GM19023 (cell line): ENCODE results near the gene ABCC6.

ENCODE experiments used
- ATAC-seq: cut with Tn5 transposase; IDR thresholded peaks from one replicate; pipeline ENCODE4 v1.9.1; 2021; ENCODE audit warnings: mild to moderate bottlenecking, moderate library complexity; ENCODE audit not compliant: unreplicated experiment

ABCC6 gene

DNA sequence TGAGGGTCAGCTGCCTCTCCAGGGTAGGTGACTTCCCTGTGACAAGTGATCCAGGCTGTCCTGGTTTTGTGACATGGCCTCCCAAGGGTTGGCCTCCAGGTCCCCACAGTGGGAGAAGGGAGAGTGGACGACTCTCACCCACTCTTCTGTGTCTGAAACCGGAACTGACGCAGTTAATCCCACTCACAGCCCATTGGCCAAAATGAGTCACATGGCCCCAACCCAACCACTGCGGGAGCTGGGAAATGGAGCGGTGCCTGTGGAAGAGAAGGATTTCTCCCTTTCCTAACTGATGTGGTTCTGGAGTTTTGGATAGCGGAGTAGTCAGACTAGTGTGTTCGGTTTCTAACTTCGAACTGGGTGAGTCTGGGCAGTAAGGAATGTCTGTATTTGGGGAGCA, 79.4 kb downstream of the ABCC6 start:
- no peak for ATAC-seq

DNA sequence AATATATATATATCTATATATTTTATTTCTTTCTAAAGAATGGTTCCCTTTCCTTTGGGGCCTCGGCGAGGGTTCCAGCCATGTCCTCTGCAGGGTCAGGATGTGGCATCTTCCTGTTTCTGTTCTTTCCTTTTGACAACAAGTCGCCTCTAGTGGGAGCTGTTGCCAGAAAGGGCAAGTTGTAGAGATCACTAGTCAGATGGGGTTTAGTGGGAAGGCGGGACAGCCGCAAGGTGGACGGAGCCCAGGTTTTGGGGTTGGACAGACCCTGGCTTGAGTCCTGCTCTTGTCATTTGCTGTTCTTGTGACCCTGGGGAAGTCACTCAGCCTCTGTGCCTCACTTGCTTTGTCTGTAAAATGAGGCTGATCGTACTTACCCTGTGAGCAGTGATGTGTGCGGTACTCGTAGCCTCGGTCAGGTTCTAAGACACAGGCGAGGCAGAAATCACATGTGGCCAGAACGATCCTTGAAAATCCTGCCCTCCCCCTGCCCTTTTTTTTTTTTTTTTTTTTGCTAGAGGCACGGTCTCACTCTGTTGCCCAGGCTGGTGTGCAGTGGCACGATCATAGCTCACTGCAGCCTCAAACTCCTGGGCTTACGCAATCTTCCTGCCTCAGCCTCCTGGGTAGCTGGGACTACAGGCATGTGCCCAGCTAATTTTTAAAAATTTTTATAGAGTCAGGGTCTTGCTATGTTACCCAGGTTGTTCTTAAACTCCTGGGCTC, 80.1 kb downstream of the ABCC6 start:
- no peak for ATAC-seq

DNA sequence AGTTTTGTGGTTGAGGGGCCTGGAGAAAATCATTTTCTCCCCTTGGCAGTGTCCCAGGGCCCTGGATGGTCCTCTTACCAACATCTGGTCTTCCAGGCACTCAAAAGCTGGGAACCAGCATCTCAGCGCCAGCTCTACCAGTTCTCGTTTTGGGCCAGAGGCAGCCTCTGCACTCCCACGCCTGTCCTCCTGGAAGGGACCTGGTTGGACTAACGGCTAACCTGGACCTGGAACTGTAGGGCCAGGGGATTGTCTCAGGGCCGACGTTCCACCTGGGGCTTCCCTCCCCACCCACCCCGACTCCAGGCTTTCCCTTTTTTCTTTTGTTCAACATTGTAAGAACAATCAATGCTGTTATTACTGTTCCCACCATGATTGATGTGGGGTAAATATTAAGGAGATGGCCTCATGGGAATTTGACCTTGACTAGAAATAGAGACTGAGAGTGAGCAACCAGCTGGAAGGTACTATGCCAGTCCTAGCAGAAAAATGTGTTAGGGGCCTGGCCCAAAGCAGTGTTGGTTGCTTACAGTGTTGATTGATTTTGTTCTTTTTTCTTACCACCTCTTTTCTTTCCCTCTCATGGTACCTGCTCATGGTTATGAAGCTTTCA, 81.4 kb downstream of the ABCC6 start:
- no peak for ATAC-seq

- ATAC-seq: no peak
Observed at GRCh38 chr16:16141141-16141540, 82.2 kb downstream of the ABCC6 start.

DNA sequence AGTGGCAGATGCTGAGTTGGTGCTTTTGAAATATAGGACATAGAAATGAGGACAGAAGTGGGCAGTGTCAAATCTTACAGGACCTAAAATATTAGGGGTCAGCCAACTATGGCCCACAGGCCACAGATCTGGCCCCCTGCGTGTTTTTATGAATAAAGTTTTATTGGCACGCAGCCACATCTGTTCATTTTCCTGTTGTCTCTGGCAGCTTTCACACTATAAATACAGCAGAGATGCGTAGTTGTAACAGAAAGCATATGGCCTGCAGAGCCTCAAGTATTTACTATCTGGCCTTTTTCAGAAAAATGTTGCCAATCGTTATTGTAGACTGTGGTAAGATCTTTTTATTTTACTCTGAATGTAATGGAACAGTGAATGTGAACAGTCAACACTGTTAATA, 82.8 kb downstream of the ABCC6 start:
- ATAC-seq: no peak

GRCh38 chr16:16139806-16140205, 83.5 kb downstream of the ABCC6 start:
- ATAC-seq: no peak

GRCh38 chr16:16139061-16139460, 84.2 kb downstream of the ABCC6 start:
- ATAC-seq: no peak

- ATAC-seq: no peak
Observed at GRCh38 chr16:16138034-16138635, 85.2 kb downstream of the ABCC6 start.

DNA sequence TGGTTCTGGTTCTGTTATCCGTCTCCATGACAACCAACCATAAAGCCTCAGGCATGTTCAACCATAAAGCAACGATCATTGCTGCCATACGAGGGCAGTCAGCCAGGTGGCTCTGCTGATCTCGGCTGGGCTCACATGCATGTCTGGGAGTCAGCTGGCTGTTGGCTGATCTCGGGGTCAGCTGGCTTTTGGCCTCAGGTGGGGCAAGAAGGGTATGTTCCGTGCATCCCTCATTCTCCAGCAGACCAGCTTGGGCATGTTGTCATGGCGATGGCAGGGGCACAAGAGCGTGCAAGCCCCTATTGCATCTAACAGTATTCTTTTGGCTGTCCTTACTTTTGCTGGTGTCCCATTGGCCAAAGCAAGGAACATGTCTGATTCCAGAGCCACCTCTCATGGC, 86.2 kb downstream of the ABCC6 start:
- no peak for ATAC-seq

DNA sequence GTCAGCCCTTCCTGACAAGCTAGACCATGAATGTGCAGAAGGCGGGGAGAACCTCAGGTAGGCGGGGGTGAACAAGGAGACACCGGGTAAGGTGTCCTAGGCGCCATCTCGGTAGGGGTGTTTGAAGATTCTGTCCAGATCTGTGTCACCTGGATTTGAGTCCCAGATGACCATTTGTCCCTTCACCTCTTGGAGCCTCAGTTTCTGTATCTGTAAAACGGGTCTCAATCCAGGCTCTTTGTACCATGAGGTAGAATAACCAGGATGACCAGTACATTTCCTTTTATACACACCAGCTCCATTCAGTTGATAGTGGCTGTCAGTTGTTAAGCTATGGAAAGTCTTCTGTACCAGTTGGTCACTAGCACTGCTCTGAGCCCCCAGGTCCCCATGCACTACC, 86.7 kb downstream of the ABCC6 start:
- ATAC-seq: no peak

DNA sequence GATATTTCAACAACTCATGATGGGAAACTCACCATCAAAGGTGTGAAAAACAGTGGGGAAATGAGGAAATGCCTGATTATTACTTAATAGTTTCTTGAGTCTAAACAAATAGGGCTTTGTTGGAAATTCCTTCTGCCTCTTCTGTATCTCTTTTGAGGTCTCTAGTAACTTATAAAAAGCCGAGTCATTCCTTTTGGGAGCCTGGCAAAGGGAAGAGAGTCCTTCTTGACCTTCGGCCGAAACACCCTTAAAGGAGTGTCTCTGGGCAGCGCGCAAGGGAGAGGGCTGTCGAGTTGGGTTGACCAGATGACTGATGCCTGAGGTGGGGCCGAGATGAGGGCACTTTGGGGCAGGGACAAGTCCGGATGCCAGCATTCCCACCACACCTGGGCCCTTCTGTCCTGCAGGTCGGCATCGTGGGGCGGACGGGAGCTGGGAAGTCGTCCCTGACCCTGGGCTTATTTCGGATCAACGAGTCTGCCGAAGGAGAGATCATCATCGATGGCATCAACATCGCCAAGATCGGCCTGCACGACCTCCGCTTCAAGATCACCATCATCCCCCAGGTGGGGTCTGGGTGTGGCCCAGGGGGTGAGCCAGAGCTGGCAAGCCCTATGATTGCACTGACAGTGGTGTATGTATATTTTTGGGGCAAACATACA, 89.2 kb downstream of the ABCC6 start:
- no peak for ATAC-seq

- ATAC-seq: no peak
Observed at GRCh38 chr16:16131659-16132058, 91.6 kb downstream of the ABCC6 start.

DNA sequence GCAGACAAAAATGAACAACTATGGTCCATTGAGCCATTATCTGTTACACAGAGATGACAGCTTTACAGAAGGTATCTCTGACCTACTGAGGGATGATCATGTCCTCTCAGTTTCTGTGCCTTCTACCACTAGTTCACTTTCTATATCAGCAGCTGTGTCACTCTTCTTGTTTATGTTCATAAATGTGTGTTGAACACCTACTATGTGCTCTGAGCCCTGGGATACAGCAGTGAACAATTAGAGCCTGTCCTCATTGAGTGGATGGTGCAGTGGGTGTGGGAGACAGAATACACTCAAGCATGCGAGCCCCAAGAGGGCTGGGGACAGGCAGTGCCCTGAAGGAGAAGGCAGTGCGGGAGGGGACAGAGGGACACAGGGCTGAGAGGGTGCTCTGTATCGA, 92.1 kb downstream of the ABCC6 start:
- no peak for ATAC-seq

DNA sequence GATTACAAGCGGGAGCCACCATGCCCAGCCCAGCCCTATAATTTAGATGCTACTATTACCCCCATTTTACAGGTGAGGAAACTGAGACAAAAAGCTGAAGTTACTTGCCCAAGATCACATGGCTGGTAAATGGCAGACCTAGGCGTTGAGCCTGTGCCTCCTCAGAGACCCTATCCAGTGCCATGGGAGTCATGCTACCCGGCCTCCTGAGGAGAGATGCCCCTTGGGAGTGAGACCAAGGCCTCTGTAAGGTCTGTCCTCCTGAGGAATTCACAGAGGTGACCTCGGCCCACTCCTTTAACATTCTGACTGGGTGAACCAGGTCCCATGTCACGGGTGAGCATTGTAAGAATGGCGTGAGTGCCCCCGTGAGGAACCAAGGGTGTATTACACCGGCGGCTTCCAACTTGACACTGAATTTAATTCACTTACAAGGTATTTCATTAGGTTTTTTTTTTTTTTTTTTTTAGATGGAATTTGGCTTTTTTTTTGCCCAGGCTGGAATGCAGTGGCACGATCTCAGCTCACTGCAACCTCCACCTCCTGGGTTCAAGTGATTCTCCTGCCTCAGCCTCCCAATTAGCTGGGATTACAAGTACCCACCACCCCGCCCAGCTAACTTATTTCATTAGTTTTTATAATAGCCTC, 95.7 kb downstream of the ABCC6 start:
- ATAC-seq: no peak

DNA sequence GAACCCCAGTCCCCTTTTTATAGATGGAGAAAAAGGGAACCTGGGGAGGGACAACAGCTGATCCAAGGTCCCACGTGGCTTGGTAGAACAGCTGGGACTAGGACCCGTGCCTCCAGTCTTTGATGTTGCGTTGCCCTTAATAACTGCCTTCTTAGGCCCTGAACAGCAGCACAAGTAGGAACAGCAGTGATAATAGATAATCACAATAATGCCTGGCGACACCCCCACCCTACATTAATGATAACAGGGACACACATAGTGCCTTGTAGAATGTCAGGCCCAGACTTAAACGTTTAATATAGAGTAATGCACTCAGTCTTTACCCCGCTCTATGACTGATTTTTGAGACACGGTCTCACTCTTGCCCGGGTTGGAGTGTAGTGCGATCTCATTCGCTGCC, 96.4 kb downstream of the ABCC6 start:
- ATAC-seq: no peak

- ATAC-seq: no peak
Observed at GRCh38 chr16:16124974-16125373, 98.3 kb downstream of the ABCC6 start.

DNA sequence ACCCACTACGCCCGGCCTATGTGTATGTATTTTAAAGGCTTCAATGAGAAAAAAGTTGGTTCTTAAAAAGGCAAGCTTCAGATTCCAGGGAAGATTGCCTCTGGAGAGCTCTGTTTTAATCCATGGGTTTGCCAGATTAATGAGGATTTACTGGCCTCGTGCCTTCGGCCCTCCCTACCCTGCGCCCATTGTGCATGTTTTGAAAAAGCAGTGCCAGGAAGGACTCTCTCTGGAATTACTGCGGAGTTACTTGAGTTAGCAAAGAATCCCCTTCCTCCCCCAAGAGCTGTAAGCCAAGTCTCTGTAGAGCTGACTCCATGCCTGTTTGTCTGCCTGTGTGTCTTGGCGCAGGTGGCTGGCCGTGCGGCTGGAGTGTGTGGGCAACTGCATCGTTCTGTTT, 98.9 kb downstream of the ABCC6 start:
- no peak for ATAC-seq

DNA sequence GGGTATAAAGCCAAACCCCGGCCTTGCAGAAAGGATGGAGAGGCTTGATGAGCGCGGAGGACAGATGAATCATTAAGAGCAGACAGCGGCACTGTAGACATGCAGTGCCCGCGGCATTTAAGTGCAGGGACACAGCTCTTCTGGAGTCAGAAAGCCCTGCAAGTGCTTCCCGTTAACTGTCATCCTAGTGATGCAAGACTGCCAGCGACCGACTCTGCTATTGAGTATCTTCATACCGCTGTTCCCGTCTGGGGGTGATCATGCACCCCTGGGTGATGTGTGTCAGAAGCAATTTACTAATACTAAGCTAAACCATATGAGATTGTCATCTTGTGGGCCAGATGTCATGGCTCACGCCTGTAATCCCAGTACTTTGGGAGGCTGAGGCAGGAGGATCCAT, 101.0 kb downstream of the ABCC6 start:
- no peak for ATAC-seq

- no peak for ATAC-seq
Observed at GRCh38 chr16:16121185-16121727, 102.0 kb downstream of the ABCC6 start.

DNA sequence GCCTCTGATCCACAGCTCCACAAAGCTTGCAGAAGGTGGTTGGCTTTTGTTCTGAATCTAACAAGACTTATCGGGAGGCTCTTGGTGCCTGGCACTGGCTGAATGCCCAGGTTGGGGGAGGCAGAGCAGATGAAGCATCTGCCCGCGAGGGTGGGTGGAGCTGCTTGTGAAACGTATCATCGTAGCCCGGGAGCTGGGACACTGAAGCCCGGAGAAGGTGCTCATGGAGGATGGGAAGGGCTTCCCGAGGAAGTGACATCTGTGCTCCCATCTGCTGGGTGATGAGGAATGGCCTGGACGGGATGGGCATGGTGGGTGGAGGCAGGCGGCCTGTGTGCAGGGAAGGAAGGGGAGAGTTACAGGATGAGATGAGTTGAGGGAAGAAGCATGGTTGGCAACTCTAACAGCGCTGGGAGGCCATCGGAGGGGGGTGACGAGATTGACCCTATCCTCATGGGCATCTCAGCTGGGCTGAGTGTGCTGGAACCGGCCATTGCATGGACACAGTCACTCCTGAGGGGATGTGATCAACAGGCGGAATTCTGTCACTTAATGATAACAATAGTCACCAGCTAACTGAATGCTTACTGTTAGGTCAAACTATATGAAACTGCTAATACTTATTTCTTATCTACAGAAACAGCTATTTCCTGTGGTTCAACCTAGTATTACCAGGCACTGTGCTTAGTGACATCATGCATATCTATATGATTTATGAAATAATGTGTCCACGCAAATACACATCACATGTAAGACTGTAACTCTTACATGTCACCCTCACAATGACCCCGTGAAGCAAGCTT, 102.7 kb downstream of the ABCC6 start:
- ATAC-seq: no peak
